Measurements from ENCODE around the gene TLR4.

DNA sequence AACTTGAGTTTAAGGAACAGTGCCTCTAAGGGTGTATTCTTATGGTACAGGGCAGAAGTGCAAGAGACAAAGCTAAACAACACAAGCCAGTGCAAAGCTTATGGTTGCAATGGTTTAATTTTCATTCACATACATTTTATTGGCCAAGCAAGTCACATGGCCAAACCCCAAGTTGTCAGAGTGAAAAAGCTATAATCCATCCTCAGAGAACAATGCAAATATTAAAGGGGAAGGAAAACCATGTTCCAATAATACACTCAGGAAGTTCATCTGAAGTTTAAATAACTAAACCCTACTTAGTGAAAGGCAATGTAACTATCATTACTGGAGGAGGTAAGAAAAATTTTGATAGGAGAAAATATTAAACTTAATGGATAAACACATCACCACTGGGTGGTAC is 26.6 kb upstream of the TLR4 start:
- TF ChIP-seq, protein P1, sequence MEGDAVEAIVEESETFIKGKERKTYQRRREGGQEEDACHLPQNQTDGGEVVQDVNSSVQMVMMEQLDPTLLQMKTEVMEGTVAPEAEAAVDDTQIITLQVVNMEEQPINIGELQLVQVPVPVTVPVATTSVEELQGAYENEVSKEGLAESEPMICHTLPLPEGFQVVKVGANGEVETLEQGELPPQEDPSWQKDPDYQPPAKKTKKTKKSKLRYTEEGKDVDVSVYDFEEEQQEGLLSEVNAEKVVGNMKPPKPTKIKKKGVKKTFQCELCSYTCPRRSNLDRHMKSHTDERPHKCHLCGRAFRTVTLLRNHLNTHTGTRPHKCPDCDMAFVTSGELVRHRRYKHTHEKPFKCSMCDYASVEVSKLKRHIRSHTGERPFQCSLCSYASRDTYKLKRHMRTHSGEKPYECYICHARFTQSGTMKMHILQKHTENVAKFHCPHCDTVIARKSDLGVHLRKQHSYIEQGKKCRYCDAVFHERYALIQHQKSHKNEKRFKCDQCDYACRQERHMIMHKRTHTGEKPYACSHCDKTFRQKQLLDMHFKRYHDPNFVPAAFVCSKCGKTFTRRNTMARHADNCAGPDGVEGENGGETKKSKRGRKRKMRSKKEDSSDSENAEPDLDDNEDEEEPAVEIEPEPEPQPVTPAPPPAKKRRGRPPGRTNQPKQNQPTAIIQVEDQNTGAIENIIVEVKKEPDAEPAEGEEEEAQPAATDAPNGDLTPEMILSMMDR (IDR thresholded peaks at IDR 0.05), result no peak
- TF ChIP-seq POLR2A (IDR thresholded peaks at IDR 0.05), result no peak

All from uterus (tissue), 2 donors.